ENCODE data around the gene GFER. TPM values are rescaled to one million over a fixed set of nuclear protein-coding genes. Genes with fewer than 3 reads are reported as not detected.

GFER gene
- polyA plus RNA-seq, 3 donors = 8.1 to 22.7 (median 22.4) TPM

DNA sequence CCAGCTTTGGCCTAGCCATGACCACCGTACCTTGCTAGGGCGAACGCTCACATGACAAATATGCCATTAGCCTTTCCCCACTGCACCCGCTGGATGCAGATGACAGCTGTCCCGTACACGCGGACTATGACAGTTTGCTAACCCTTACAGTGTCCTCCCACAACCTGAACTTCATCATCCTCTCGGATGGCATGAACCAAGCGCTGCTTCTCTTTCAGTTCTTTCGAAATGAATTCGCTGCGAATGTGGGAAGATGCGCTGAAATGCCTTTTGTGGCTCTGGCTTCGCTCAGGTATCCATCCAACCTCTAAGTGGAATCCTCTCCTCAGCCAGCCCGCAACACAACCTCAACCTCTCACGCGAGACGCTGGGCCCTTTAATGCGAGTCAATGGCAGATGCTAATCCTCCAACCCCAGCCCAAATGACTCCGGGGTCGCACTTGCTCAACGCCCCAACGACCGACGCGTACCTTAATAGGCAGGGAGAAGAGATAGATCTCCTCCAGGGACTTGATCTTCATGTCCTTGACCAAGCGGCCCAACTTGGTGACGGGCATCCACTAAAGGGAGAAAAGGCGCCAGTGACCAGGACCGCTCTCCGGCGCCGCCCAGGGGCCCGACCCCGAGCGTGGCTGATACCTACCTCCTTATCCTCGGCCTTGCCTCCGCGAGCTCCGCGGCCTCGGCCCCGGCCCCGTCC, 20.0 kb upstream of the GFER start:
- 13% methylated on average over 27 of the region's 44 CpGs for WGBS (ENCODE audit: insufficient coverage)
- Mint-ChIP-seq H3K27ac (peak overlapping the region; percentile 79 to 95 (median 93)), H3K36me3 (peaks cover 24 to 30% of the 10 kb centered on the region in 2 donors), H3K27me3 (ENCODE audit: low read depth in 3 of 3) (peaks cover 0 to 2% (median 2%) of the 10 kb centered on the region in 3 donors), H3K9me3 (peaks cover 0 to under 1% (median 0%) of the 10 kb centered on the region in 7 donors), H3K4me1 (peaks cover 41% of the 10 kb centered on the region), H3K4me3 (peak overlapping the region; percentile 89 to 94)
- Histone ChIP-seq H2AFZ (ENCODE audit: insufficient read depth, low read depth, low read length, poor library complexity, severe bottlenecking) (peak overlapping the region; percentile 75), H4K20me1 (ENCODE audit: insufficient read depth, low read length) (peaks cover 35% of the 10 kb centered on the region), H3K4me3 (replicated peaks in 1 of 3; ENCODE audit: low read depth in 2 of 3, low read length in 3 of 3) (peak overlapping the region; percentile 55 to 91 (median 82)), H3K27me3 (ENCODE audit: control insufficient read depth in 2 of 2, insufficient read depth in 2 of 2, low read length in 2 of 2) (no peaks in the 10 kb centered on the region), H3K36me3 (replicated peaks in 1 of 2; ENCODE audit: control insufficient read depth in 1 of 2, insufficient read depth in 2 of 2, low read length in 2 of 2) (peaks cover 21% of the 10 kb centered on the region in 2 donors), H3K27ac (ENCODE audit: low read depth in 1 of 2, low read length in 2 of 2) (peak overlapping the region; percentile 93), H3K4me1 (ENCODE audit: control insufficient read depth in 1 of 2, insufficient read depth in 2 of 2, low read length in 2 of 2) (peaks cover 36 to 48% of the 10 kb centered on the region in 2 donors), H3K9me3 (replicated peaks in 1 of 2; ENCODE audit: control insufficient read depth in 1 of 2, insufficient read depth in 1 of 2, low read length in 2 of 2) (no peaks in the 10 kb centered on the region), H3K9ac (ENCODE audit: insufficient read depth, low read length, poor library complexity, severe bottlenecking) (peak overlapping the region; percentile 95), H3K4me2 (replicated peaks; ENCODE audit: extremely low read depth, low read length, poor library complexity, severe bottlenecking) (peak overlapping the region; percentile 84), H3K79me2 (ENCODE audit: insufficient read depth, low read length) (peaks cover 52% of the 10 kb centered on the region)
- intact Hi-C loops (cut with micrococcal nuclease) = no loop called here
- TF ChIP-seq, protein P1, sequence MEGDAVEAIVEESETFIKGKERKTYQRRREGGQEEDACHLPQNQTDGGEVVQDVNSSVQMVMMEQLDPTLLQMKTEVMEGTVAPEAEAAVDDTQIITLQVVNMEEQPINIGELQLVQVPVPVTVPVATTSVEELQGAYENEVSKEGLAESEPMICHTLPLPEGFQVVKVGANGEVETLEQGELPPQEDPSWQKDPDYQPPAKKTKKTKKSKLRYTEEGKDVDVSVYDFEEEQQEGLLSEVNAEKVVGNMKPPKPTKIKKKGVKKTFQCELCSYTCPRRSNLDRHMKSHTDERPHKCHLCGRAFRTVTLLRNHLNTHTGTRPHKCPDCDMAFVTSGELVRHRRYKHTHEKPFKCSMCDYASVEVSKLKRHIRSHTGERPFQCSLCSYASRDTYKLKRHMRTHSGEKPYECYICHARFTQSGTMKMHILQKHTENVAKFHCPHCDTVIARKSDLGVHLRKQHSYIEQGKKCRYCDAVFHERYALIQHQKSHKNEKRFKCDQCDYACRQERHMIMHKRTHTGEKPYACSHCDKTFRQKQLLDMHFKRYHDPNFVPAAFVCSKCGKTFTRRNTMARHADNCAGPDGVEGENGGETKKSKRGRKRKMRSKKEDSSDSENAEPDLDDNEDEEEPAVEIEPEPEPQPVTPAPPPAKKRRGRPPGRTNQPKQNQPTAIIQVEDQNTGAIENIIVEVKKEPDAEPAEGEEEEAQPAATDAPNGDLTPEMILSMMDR (IDR thresholded peaks at IDR 0.05) = no peak
- DNase-seq = no peak

DNA sequence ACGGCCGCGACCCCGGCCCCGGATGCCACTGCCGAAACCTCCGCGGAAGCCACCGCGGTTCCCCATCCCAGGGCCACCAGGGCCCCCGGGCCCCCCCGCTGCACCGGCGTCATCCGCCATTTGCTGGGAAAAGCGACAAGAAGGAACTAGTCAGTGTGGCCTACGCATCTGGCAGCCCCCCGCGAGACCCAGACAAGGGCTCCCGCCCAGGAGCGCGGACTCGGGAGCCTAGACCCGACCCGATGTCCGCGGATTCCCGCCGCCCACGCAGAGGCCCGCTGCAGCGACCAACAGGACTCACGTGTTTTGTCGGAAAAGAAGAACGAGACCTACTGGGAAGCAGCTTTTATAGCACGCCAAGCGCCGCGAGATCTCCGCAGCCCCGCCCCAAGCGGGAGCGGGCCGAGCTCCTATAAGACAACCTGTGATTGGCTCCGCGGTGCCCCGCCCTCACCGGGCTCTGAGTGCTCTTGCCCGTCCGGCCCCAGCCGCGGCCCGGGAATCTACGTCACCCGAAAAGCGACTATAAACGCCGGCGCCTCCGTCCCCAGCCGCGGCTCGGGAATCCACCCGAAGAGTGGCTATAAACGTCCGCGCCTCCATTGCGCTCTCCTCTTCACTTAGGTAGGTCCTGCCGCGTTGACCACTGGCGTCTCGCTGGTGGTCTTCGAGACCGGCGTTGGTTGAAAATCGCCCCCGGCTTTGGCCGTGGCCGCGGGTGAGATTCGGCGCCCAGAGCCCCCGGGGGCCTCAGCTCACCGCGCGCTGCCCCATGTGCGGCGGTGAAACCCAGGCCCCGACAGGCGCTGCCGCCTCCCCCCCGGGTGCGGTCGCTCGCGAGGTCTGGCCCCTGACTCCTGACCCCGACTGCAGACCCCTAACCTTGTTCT, 19.2 kb upstream of the GFER start, which contains the start of gene RPS2:
TSS of gene RPS2 (minus strand) at position 321 of the 890 bp plus-strand sequence. CDS start at position 120, 201 bp downstream.
- DNase-seq = peak; percentile 98 to 100 (median 99)
- H3K4me1 Mint-ChIP-seq = peaks cover 38% of the 10 kb centered on the region
- peaks cover 35% of the 10 kb centered on the region for H4K20me1 ChIP-seq (ENCODE audit: insufficient read depth, low read length)
- under 1% methylated on average over 90 of the region's 97 CpGs for WGBS (ENCODE audit: insufficient coverage)
- H3K4me1 ChIP-seq (ENCODE audit: control insufficient read depth in 1 of 2, insufficient read depth in 2 of 2, low read length in 2 of 2) = peaks cover 34 to 40% of the 10 kb centered on the region in 2 donors
- peak within 1 kb of the TSS; percentile 89 to 94 for H3K4me3 Mint-ChIP-seq
- peak within 1 kb of the TSS; percentile 75 for H2AFZ ChIP-seq (ENCODE audit: insufficient read depth, low read depth, low read length, poor library complexity, severe bottlenecking)
- peaks cover 47% of the 10 kb centered on the region for H3K79me2 ChIP-seq (ENCODE audit: insufficient read depth, low read length)
- H3K36me3 Mint-ChIP-seq = peaks cover 24 to 30% of the 10 kb centered on the region in 2 donors
- H3K27ac Mint-ChIP-seq = peak within 1 kb of the TSS; percentile 93 to 97 (median 95)
- H3K9me3 ChIP-seq (replicated peaks in 1 of 2; ENCODE audit: control insufficient read depth in 1 of 2, insufficient read depth in 1 of 2, low read length in 2 of 2) = no peaks in the 10 kb centered on the region
- peak within 1 kb of the TSS; percentile 84 for H3K4me2 ChIP-seq (replicated peaks; ENCODE audit: extremely low read depth, low read length, poor library complexity, severe bottlenecking)
- peaks cover 21% of the 10 kb centered on the region in 2 donors for H3K36me3 ChIP-seq (replicated peaks in 1 of 2; ENCODE audit: control insufficient read depth in 1 of 2, insufficient read depth in 2 of 2, low read length in 2 of 2)
- no peaks in the 10 kb centered on the region for H3K27me3 ChIP-seq (ENCODE audit: control insufficient read depth in 2 of 2, insufficient read depth in 2 of 2, low read length in 2 of 2)
- intact Hi-C loops (cut with micrococcal nuclease) = no loop called here
- H3K27me3 Mint-ChIP-seq (ENCODE audit: low read depth in 3 of 3) = peaks cover 0 to 2% (median 0%) of the 10 kb centered on the region in 3 donors
- TF ChIP-seq, protein P1 (IDR thresholded peaks at IDR 0.05) = no peak
- H3K9me3 Mint-ChIP-seq = peaks cover 0 to 2% (median 0%) of the 10 kb centered on the region in 7 donors
- peak within 1 kb of the TSS; percentile 55 to 91 (median 82) for H3K4me3 ChIP-seq (replicated peaks in 1 of 3; ENCODE audit: low read depth in 2 of 3, low read length in 3 of 3)
- H3K27ac ChIP-seq (ENCODE audit: low read depth in 1 of 2, low read length in 2 of 2) = peak within 1 kb of the TSS; percentile 93
- H3K9ac ChIP-seq (ENCODE audit: insufficient read depth, low read length, poor library complexity, severe bottlenecking) = peak within 1 kb of the TSS; percentile 95
